ENCODE measurements around the gene PLET1.

DNA sequence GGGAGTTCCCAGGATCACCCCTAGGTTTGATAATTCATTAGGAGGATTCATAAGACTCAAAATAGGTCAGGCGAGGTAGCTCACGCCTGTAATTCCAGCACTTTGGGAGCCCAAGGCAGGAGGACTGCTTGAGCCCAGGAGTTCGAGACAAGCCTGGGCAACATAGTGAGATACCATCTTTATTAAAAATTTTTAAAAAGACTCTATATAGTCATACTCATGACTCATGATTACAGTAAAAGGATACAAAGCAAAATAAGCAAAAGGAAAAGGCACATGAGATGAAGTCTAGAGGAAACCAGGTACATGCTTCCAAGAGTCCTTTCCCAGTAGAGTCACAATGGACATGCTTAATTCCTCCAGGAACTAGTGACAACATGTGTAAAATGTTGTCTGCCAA lies 48.4 kb downstream of the PLET1 start:
- TF ChIP-seq, protein P1, sequence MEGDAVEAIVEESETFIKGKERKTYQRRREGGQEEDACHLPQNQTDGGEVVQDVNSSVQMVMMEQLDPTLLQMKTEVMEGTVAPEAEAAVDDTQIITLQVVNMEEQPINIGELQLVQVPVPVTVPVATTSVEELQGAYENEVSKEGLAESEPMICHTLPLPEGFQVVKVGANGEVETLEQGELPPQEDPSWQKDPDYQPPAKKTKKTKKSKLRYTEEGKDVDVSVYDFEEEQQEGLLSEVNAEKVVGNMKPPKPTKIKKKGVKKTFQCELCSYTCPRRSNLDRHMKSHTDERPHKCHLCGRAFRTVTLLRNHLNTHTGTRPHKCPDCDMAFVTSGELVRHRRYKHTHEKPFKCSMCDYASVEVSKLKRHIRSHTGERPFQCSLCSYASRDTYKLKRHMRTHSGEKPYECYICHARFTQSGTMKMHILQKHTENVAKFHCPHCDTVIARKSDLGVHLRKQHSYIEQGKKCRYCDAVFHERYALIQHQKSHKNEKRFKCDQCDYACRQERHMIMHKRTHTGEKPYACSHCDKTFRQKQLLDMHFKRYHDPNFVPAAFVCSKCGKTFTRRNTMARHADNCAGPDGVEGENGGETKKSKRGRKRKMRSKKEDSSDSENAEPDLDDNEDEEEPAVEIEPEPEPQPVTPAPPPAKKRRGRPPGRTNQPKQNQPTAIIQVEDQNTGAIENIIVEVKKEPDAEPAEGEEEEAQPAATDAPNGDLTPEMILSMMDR (conservative IDR thresholded peaks at IDR 0.05; ENCODE audit: low read length), result no peak
- TF ChIP-seq EZH2phosphoT487 (IDR thresholded peaks at IDR 0.05; ENCODE audit: borderline replicate concordance, low read depth, low read length), result no peak
